Measurements from ENCODE around the gene ZAR1L.

ZAR1L gene

DNA sequence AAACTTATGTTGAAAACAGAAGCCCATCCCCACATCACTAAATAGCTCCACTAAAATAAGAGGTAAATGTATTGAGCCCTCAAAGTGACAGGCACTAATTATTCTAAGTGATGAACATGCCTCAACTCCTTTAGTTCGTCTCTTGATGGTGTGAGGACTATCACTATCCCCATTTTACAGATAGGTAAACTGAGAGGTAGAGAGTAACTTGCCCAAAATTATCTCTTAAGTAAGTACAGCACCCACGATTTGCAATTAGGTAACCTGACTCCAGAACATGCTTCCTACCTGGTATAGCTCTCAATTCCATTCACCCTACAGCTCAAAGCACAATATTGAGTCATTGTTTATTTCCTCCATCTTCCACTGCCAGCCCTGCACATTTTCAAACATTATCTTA is 12.7 kb downstream of the ZAR1L start:
- no peak for DNase-seq (ENCODE audit: low read depth, low spot score)

DNA sequence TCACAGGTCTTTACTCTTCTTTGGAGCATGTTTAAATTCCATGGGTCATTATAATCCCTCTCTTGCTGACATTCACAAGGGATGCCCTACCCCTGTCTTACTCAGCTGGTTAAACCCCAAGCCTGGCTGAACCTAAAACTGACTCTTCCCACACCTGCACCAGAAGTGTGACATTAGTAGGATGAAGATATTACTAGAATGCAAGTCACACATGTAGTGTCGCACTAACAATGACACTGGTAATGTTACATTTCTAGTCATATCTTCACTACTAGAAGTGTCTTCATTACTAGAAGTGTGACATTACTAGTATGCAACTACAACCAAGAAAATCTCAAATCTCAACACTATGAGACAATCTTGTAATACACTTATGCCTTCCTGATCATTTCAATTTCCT is 14.2 kb downstream of the ZAR1L start:
- no peak for DNase-seq (ENCODE audit: low read depth, low spot score)

DNA sequence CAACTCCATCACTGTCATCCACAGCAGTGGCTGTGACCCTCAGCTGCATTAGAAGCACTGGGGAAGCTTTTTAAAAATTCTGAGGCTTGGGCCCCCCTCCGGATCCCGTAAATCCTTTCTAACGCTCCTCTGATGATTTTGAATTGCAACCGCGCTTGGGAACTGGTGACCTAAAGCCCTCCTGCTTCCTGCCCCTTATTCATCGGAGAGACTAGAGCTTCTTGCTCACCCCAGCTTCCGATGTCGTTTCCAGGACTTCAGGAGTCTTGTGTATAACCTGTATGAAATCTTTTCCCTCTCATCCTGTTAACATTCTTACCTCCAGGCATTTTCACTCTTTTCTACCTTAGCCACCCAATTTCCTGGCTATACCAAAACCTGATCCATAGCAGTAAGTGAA is 14.8 kb downstream of the ZAR1L start:
- DNase-seq (ENCODE audit: low read depth, low spot score) = no peak

DNA sequence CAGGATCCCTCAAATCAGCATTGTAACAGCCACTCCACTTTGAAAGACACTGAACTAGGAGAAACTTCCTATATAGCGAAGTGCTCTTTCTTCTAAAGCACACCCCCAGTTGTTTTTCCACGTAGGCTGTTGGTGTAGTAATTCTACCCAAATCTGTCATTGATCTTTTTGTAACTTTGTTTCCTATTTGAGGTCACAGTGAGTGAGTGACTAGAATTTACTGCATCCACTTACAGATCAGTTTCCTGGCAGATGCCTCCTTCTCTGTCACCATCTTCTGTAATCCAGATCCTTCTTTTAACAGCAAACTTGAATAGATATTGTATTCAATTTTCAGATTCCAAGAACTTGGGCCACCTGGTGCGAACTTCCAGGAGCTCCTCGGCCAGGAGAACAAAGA is 15.3 kb downstream of the ZAR1L start:
- no peak for DNase-seq (ENCODE audit: low read depth, low spot score)

DNA sequence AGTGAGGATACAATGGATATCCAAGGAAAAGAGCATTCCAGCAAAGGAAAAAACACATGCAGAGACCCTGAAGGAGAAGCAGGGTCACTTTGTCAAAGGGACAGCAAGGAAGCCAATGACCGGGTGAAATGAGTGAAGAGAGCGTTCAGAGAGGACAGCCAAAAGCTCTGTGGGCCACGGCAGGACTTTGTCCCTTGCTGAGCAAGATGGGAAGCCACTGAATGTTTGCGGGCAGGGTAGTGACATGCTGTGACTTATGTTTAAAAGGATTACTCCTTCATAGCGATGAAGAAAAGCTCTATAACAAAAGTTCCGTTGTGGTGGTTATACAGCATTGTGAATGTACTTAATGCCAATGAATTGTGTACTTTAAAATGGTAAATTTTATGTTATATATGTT is 16.5 kb downstream of the ZAR1L start:
- no peak for DNase-seq (ENCODE audit: low read depth, low spot score)

DNA sequence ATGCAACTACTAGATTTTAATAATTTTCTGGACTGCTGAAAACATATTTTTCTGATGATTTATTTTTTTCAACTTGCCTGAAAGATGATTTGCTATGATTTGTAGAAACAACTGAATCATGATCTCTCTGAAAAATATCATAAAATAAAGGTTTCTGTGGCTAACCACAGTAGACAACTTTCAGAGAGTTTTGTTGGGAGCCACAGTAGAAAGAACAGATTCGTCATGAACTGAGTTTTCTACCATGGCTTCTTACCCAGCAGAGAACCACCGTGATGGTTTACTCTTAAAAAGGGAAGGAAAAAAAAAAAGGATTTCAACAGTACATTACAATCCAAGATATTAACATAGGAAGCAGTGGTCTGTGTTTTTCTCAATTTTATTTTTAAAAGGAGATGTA is 18.0 kb downstream of the ZAR1L start:
- DNase-seq (ENCODE audit: low read depth, low spot score) = no peak

DNA sequence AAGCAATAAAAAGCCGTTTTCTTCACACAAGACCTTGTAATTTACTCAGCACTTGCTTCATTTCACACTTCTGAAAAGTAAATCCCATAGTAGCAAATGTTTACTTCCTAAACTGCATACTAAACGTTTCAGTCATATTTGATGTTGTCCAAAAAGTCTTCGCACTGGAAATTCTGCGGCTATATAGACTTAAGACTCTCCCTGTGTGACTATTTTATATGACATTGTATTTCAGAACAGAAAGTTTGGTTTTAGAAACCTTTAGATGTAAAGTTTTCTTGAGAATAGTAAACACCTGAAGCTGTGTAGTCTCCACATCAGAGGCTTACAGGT is 29.6 kb downstream of the ZAR1L start:
- DNase-seq (ENCODE audit: low read depth, low spot score) = no peak

DNA sequence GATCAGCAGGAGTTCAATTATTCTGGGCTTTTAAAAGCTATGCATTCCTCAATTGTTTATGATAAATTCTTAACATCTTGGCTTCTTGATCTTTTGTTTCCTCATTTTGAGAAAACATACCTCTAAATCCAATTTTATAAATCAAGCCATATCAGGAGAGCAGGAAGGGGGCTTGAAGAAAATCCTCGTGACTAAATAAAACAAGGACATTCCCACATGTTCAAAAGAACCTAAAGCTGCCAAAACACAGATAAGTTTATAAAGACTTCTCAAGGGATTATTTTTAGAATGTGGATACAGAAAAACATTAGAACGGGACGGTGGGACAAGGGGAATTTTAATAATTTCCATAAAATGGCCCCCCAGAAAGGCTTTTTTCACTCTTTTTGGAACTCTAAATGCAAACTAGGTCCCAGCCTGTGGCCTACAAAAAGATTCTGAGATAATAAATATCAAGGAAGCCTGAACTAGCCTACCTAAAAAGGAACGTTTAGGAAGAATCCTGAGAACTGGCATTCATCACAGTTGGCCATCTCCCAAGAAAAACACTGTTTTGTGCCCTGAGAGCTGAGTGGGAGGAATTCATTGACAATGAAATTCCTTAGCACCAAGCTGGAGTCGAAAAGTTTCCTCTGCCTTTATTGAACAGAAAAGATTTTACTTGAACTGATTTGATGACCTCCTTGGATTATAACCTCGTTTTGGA is 30.1 kb downstream of the ZAR1L start:
- DNase-seq (ENCODE audit: low read depth, low spot score) = peak; percentile 29

DNA sequence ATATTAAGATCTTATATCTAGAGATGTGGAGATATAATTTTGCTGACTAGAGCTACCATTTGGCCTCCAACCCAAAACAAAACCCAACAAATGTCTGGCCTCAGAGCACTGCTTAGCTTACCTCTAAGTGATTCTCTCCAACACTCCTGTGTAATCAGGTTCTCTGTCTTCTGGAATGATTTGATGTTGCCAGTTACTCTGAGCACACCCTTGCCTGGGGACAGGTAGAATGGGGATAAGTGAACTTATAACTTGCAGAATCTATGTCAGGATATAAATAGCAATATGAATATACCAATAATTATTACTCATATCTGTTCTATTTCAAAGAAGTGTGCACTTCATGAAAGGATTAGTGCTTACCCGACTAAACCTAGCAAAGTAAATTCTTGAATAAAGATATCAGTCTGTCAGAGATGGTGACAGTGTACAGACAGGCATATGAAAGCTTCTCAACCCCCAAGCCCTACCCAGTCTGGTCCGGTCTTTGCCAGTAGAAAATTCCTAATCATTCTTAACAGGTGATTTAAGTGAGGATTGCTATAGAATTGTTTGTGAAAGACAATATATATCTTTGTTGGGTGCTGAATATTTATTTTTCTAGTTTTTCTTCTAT is 33.0 kb downstream of the ZAR1L start:
- no peak for DNase-seq (ENCODE audit: low read depth, low spot score)

DNA sequence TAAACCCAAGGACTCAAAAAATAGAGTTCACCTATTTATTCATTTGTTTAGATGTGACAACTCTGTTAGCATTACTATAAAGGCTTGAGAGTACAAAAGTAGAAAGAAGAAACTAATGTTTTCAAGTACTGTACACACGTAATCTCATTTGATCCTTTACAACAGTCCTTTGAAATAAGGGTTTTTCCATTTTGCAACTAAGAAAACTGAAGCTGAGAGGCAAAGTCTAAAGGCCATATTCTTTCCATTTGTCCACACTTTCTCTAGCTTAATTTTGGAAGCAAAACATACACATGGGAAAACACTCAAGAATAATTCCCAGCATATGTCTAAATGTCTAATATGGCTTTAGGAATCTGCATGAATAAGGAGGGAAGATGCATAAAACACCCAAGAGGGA is 34.1 kb downstream of the ZAR1L start:
- DNase-seq (ENCODE audit: low read depth, low spot score) = no peak

DNA sequence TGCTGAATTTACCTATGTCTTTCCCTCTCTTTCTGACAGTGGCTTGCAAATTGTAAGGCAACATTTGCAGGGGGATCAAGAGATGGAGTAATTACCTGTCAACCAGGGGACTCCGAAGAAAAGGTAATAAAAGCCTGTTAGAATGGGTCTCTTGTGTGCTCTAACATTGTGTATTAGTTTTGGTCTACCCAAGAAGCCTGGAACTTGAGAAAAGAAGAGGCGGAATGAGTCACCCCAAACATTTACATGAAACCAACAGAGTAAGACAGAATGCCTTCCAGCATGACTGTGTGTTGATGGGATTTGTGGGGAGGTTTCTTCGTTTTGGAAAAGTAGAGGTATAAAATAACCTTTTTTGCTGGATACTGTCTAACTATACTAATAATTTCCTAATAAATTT is 36.7 kb downstream of the ZAR1L start:
- no peak for DNase-seq (ENCODE audit: low read depth, low spot score)

DNA sequence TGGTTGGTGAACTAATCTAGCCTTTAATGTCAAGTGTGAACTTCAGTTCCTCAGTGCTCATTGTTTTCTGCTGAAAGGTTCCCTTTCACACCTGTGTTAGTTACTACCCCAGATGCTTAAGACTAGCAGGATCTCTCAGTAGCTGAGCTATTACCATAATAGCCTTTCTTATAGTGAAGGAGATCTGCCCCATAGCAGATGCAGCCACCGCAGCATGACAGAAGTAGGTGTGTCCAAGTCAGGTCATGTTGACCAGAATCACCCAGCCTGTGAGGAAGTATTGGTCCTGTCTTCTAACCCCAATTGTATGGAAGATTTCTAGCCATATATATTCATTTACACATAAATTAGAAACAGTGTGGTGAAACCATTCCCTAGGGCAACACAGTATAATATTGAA is 37.3 kb downstream of the ZAR1L start:
- no peak for DNase-seq (ENCODE audit: low read depth, low spot score)

DNA sequence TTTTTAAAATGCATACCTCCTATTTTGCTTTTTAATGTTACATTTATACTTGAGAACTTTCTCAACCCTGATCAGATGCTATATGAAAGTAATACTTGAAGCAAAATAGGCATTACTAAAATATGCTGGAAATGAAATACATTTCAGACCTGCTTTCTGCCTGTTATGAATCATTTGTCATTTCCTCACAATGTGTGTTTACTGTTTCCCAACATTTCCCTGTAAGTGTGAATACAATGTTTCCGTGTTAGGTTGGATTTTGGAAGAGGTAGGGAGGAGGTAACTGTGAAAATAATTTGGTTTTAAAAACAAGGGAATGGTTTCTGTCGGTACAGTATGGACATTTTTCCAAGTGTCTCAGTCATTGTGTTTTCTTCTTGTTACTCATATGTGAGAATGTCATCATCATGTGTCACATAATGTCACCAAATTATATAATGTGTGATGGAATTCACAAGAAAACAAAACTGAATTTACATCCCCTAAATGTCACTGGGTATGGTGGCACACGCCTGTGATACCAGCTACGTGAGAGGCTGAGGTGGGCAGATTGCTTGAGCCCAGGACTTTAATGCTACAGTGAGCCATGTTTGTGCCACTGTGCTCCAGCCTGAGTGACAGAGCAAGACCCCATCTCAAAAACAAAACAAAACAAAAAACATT is 43.0 kb downstream of the ZAR1L start:
- DNase-seq (ENCODE audit: low read depth, low spot score) = no peak

DNA sequence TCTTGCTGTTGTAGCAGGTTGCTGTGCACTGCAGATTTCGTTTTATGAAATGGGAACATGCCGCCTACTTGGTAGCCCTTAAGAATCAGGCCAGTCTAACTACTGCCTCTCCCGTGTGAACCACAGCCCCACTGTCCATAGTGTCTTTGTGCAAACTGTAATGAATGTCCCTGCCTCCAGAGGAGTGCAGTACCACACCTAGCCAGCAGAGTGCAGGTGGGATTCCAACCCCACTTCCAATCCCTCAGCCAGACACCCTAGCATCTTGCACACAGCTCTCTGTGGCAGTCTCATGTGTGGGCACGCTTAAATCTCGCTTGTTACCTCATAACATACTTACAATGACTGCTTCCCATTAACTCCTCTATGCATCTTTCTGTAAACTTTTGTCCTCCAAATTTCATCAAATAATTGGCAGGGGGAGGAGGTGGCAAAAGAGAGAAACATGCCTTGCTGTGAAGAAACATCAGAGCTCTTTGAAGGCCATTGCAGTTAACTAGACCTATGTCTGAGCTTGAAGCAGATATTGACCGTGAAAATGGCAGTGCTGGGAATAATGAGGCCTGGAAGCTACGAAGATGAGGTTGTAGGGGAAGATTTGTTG is 47.2 kb downstream of the ZAR1L start:
- DNase-seq (ENCODE audit: low read depth, low spot score) = no peak

DNA sequence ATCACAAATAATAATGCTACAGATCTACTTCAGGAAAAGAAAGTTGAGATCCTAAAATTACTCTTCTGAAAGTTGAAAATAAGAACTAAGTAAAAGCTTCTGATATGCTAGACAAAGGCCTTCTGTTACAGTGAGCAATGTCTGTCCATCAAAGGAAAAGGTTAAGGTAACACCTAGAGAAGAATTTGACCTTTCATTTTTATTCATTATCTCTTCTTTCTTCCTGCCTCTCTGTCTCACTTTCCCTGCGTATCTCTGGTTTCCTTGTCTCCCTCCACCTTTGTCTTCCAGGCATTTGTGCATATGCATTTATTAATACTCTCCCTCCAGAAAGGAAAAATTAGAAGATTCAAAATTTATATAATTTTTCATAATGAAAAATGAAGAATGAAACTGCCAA is 49.0 kb downstream of the ZAR1L start:
- DNase-seq (ENCODE audit: low read depth, low spot score) = no peak

DNA sequence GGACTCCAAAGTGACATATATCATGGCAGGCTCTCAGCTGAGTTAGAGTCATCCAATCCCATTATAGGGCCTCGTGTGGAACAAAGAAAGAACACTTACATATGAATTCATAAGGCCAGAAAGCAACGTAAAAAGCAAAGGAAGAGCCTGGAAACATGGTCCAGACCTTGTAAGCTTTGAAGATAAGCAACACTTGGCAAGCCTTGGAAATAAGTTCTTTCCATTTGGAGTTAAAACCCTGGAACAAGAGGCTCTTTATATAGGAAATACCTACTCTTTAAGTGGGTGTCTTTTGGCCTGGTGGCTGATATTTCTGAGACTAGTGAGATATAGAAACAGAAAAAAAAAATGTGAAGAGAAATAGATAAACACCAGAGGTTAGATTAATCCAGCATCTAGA is 49.4 kb downstream of the ZAR1L start:
- DNase-seq (ENCODE audit: low read depth, low spot score) = no peak

DNA sequence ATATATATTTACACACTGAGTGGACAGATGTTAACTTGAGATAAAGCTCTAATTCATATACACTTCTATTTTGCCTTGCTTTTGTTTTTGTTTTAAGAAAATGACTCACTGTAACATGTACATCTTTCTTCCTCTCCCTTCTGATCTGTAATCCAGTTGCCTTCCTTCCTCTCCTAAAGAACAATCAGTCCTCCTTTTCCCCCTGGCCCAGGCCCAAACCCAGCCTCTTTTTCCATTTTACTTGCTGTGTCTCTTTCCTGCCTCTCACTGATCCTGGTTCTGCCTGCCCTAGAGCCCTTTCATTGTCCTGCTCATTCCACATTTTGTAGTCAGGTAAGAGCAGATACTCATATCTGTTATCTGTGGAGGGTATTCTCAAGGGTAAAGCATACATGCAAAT is 50.8 kb downstream of the ZAR1L start:
- DNase-seq (ENCODE audit: low read depth, low spot score) = no peak

DNA sequence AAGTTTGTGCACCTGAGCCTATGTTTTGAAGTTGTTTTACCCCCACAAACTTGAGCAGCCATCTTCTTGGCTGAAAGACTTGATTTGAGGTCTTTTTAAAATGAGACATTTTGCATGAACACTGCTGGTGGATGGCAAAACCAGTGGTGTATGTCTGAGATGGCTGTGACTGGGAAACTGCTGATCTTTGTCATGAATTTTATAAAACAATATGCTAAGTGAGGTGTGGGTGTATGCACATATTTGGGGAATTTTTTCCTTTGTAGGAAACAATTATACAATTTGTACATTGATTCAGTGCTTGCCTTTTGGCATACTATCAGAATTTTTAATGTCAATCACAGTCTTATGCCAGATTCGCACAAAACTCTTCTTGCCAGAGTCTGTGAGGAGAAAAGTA is 52.5 kb downstream of the ZAR1L start:
- no peak for DNase-seq (ENCODE audit: low read depth, low spot score)

DNA sequence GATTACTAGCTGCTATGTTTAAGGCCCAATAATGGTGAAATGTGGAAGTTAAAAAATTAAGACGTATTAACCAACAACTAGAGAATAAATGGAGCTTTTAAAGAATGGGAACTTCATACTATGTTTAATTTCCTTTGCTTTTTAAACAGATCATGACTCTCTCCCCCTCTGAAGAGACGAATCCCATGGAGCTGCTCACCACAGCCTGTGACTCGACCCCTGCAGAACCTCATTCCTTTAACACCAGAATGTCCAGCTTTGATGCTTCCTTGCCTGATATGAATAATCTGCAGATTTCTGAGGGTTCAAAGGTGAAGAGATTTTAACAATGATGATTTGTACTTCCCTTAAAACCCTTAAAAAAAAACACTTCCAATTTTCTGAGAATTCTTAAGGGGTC is 53.0 kb downstream of the ZAR1L start:
- no peak for DNase-seq (ENCODE audit: low read depth, low spot score)

DNA sequence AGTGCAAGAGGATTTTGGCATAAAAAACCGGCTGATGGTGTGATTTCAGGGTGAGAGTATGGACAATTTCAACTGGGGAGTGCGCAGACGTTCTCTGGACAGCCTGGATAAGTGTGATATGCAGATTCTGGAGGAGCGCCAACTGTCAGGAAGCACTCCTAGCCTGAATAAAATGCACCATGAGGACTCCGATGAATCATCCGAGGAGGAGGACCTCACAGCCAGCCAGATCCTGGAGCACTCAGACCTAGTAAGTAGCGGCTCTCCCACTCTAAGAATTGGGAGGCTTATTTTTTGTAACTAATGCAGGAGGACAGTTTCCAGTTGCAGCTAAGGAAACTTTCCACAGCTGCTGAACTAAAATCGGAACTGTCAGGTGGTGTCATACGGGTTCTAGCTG is 53.6 kb downstream of the ZAR1L start:
- DNase-seq (ENCODE audit: low read depth, low spot score) = peak; percentile 40

DNA sequence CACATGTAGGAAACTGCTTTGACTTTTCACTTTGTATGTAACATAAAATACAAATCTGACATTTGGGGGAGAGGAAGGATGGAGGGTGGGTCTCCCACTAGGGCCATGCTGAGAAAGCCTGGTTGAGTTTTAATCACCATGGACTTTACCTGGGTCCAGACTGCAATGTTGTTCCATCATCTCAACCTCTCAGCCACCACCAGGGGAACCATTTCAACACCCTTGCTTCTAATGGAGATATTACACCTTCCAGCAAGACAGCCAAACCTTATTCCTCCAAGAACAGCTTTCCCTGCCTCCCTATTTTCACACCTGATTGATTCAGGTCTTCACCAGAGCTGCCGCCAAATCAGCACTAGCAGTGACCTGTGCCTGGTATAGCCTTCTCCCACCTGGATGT is 56.0 kb downstream of the ZAR1L start:
- DNase-seq (ENCODE audit: low read depth, low spot score) = no peak

DNA sequence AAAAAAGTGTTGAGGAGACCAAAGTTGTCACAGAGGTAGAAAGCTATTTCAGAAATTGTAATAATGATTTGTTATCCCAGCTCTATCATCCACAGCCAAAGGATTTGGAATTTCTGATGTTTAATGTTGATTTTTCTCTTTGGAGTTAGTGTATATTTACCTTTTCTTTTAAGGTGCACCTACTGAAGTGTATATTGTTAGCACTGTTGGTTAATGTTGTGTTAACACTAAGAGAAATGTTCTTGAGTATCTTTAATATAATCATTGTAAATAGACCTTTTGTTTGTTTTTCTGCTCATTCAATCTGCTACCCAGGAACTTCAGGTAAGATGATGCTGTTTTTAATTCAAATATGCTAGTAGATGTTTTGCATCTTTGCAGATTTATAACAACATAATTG is 57.5 kb downstream of the ZAR1L start:
- DNase-seq (ENCODE audit: low read depth, low spot score) = no peak

DNA sequence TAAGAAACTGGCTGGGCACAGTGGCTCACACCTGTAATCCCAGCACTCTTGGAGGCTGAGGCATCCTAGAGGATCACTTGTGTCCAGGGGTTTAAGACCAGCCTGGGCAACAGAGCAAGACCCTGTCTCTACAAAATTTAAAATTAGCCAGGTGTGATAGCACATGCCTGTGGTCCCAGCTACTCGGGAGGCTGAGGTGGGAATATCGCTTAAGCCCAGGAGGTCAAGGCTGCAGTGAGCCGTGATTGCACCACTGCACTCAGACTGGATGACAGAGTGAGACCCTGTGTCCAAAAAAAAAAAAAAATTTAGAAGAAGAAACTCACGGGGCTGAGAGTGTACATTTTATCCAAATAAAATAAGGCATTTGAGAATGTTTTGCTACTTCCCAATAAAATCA is 58.9 kb downstream of the ZAR1L start:
- DNase-seq (ENCODE audit: low read depth, low spot score) = no peak

Data from brain pericyte (primary cell).